Panc1 (cell line): ENCODE results near the gene RIC8B. TPM values are rescaled to one million over a fixed set of nuclear protein-coding genes. Genes with fewer than 3 reads are reported as not detected.

Experiments
- ATAC-seq: fragments of 200-7000 bp; cut with Tn5 transposase; 2 replicates; pipeline ENCODE4 v1.9.1; 2020; ENCODE audit warnings: mild to moderate bottlenecking, moderate library complexity
- BruUV-seq: library from RNA; stranded (reverse); fragments of 400-500 nt; replicated peaks from 2 replicates; lab custom pipeline; 2021; lab: Mats Ljungman, UMichigan
- CTCF ChIA-PET: fragments of 300-600 bp; sonication (Branson Sonifier 250); formaldehyde crosslinking; loops from one replicate; lab custom pipeline; 2022; ENCODE audit warnings: antibody characterized with exemption; lab: Charles Lee
- POLR2A ChIA-PET: fragments of 300-600 bp; sonication (Branson Sonifier 250); formaldehyde crosslinking; loops from one replicate; lab custom pipeline; 2022; ENCODE audit warnings: antibody characterized with exemption; lab: Charles Lee
- DNase-seq: peaks from one replicate; pipeline ENCODE4 v3.0.0-alpha.2; 2010; ENCODE audit warnings: low read depth, low spot score
- H3K27ac ChIP-seq: 2 replicates; pipeline ENCODE4 v1.5.1; 2011; ENCODE audit warnings: mild to moderate bottlenecking, low read length, inconsistent platforms
- H3K27me3 ChIP-seq: fragments of 200-500 bp; sonication (Bioruptor generic); 2 replicates; pipeline ENCODE4 v1.6.0; 2014; ENCODE audit warnings: low read length, inconsistent platforms; ENCODE audit not compliant: control insufficient read depth, insufficient read depth
- H3K36me3 ChIP-seq: fragments of 200-500 bp; sonication (Bioruptor generic); 2 replicates; pipeline ENCODE4 v1.5.1; 2014; ENCODE audit warnings: inconsistent platforms, mild to moderate bottlenecking, low read length, moderate library complexity; ENCODE audit not compliant: control insufficient read depth, insufficient read depth
- H3K4me1 ChIP-seq: 2 replicates; pipeline ENCODE4 v1.5.1; 2011; ENCODE audit warnings: inconsistent platforms, mild to moderate bottlenecking, low read length, moderate library complexity; ENCODE audit not compliant: control insufficient read depth, insufficient read depth
- H3K4me3 ChIP-seq, 2 experiments: 2 replicates each; pipeline ENCODE4 v1.5.1; 2011 to 2012; ENCODE audit warnings: low read depth in 2 of 2, low read length in 2 of 2, mild to moderate bottlenecking in 2 of 2, inconsistent platforms in 1 of 2, moderate library complexity in 1 of 2
- H3K9me3 ChIP-seq: fragments of 200-500 bp; sonication (Bioruptor generic); 2 replicates; pipeline ENCODE4 v1.5.1; 2014; ENCODE audit warnings: low read depth, mild to moderate bottlenecking, inconsistent platforms, low read length, moderate library complexity; ENCODE audit not compliant: control insufficient read depth, insufficient read depth
- POLR2AphosphoS5 ChIP-seq: IDR thresholded peaks from 2 replicates; pipeline ENCODE4 v1.6.1; 2012; ENCODE audit warnings: mild to moderate bottlenecking, low read depth, low read length, moderate library complexity
- SIN3A ChIP-seq: IDR thresholded peaks from 2 replicates; pipeline ENCODE4 v1.6.1; 2012; ENCODE audit warnings: low read depth, mild to moderate bottlenecking, low read length, moderate library complexity, borderline replicate concordance; ENCODE audit not compliant: insufficient read depth
- TCF7L2 ChIP-seq: IDR thresholded peaks from 2 replicates; pipeline ENCODE4 v1.6.1; 2011; ENCODE audit warnings: mild to moderate bottlenecking, low read depth, low read length, inconsistent platforms
- in situ Hi-C: cut with HindIII; loops from 2 replicates; pipeline ENCODE4 v1.10.0; 2016; ENCODE audit warnings: low sequenced_read_pairs, low pct_unique_long_range_greater_than_20kb
- intact Hi-C: fragments of 100-400 bp; cut with micrococcal nuclease; formaldehyde crosslinking; loops from one replicate; pipeline ENCODE4 v1.10.0; 2022; ENCODE audit not compliant: unreplicated experiment
- total RNA-seq: library from RNA; stranded (reverse); gene quantifications from one replicate; pipeline ENCODE4 v1.2.1, GENCODE V29; 2021; ENCODE audit not compliant: unreplicated experiment
- TF ChIP-seq, protein P1 (sequence below): fragments of 450-650 bp; IDR thresholded peaks from 2 replicates; pipeline ENCODE4 v1.5.1; 2017; ENCODE audit warnings: mild to moderate bottlenecking
- TF ChIP-seq, protein P2 (sequence below), 2 experiments: IDR thresholded peaks; 2 replicates each; pipeline ENCODE4 v1.6.1; 2011 to 2012; ENCODE audit warnings: low read depth in 2 of 2, control low read depth in 1 of 2, low read length in 1 of 2, mild to moderate bottlenecking in 1 of 2, moderate library complexity in 1 of 2; ENCODE audit not compliant: insufficient read depth in 1 of 2

RIC8B gene
- total RNA-seq, 1 experiment from 2014 or later: 16.1 TPM

GRCh38 chr12:106896603-106897002 is 122.1 kb downstream of the RIC8B start:
- POLR2A ChIA-PET: no interaction called here
- intact Hi-C loops: no loop called here
- DNase-seq (no peak), ATAC-seq (no peak)
- TF ChIP-seq TCF7L2 (no peak), POLR2AphosphoS5 (no peak), SIN3A (no peak)
- TF ChIP-seq, protein P1, sequence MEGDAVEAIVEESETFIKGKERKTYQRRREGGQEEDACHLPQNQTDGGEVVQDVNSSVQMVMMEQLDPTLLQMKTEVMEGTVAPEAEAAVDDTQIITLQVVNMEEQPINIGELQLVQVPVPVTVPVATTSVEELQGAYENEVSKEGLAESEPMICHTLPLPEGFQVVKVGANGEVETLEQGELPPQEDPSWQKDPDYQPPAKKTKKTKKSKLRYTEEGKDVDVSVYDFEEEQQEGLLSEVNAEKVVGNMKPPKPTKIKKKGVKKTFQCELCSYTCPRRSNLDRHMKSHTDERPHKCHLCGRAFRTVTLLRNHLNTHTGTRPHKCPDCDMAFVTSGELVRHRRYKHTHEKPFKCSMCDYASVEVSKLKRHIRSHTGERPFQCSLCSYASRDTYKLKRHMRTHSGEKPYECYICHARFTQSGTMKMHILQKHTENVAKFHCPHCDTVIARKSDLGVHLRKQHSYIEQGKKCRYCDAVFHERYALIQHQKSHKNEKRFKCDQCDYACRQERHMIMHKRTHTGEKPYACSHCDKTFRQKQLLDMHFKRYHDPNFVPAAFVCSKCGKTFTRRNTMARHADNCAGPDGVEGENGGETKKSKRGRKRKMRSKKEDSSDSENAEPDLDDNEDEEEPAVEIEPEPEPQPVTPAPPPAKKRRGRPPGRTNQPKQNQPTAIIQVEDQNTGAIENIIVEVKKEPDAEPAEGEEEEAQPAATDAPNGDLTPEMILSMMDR: no peak
- TF ChIP-seq, protein P2, sequence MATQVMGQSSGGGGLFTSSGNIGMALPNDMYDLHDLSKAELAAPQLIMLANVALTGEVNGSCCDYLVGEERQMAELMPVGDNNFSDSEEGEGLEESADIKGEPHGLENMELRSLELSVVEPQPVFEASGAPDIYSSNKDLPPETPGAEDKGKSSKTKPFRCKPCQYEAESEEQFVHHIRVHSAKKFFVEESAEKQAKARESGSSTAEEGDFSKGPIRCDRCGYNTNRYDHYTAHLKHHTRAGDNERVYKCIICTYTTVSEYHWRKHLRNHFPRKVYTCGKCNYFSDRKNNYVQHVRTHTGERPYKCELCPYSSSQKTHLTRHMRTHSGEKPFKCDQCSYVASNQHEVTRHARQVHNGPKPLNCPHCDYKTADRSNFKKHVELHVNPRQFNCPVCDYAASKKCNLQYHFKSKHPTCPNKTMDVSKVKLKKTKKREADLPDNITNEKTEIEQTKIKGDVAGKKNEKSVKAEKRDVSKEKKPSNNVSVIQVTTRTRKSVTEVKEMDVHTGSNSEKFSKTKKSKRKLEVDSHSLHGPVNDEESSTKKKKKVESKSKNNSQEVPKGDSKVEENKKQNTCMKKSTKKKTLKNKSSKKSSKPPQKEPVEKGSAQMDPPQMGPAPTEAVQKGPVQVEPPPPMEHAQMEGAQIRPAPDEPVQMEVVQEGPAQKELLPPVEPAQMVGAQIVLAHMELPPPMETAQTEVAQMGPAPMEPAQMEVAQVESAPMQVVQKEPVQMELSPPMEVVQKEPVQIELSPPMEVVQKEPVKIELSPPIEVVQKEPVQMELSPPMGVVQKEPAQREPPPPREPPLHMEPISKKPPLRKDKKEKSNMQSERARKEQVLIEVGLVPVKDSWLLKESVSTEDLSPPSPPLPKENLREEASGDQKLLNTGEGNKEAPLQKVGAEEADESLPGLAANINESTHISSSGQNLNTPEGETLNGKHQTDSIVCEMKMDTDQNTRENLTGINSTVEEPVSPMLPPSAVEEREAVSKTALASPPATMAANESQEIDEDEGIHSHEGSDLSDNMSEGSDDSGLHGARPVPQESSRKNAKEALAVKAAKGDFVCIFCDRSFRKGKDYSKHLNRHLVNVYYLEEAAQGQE (IDR thresholded peaks at IDR 0.05; ENCODE audit: insufficient read depth in 1 of 2, low read depth in 2 of 2, low read length in 1 of 2): no peak
- BruUV-seq: no TSS peak
- in situ Hi-C loops: no loop called here
- H3K27ac ChIP-seq: no peak overlapping the region
- peaks cover 4% of the 10 kb centered on the region; the same call in 1 of the 2 replicates for H3K27me3 ChIP-seq
- H3K4me3 ChIP-seq: no peak overlapping the region
- H3K9me3 ChIP-seq: no peaks in the 10 kb centered on the region
- H3K4me1 ChIP-seq: no peaks in the 10 kb centered on the region
- CTCF ChIA-PET: interaction anchor here (0.6 kb wide), 1 partner anchor 509 kb away, joined by 3 read pairs; no protein-coding TSS in a partner anchor
- no peaks in the 10 kb centered on the region for H3K36me3 ChIP-seq

DNA sequence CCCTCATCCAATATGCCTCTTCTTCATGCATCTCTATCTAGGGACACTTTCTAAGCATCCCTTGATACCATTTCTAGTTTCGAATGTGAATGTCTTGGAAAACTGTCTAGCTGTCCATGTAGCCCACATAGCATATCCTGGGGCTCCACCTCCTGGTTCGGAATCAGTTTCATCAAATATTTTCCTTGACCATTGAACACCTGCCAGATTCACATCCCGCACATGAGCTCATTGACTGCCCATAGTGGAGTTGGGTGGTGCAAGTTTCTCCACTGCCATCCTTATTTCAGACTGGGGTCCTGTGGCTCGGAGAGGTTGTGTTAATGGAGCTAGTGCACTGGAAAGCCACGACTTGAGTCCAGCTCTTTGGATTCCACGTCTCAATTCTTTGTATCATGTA is 122.6 kb downstream of the RIC8B start:
- no peak for TF ChIP-seq SIN3A
- TF ChIP-seq, protein P1: peak; percentile 35
- DNase-seq (no peak), ATAC-seq (no peak)
- Histone ChIP-seq H3K36me3 (no peaks in the 10 kb centered on the region), H3K27ac (no peak overlapping the region), H3K4me3 (no peak overlapping the region), H3K4me1 (no peaks in the 10 kb centered on the region), H3K27me3 (peaks cover 4% of the 10 kb centered on the region; the same call in 1 of the 2 replicates), H3K9me3 (no peaks in the 10 kb centered on the region)
- no TSS peak for BruUV-seq
- in situ Hi-C loops: no loop called here
- POLR2A ChIA-PET: no interaction called here
- intact Hi-C loops: no loop called here
- CTCF ChIA-PET: interaction anchor here (1.3 kb wide), 1 partner anchor 55 kb away, joined by 3 read pairs; no protein-coding TSS in a partner anchor
